ENCODE results near the gene NEURL1B.

DNA sequence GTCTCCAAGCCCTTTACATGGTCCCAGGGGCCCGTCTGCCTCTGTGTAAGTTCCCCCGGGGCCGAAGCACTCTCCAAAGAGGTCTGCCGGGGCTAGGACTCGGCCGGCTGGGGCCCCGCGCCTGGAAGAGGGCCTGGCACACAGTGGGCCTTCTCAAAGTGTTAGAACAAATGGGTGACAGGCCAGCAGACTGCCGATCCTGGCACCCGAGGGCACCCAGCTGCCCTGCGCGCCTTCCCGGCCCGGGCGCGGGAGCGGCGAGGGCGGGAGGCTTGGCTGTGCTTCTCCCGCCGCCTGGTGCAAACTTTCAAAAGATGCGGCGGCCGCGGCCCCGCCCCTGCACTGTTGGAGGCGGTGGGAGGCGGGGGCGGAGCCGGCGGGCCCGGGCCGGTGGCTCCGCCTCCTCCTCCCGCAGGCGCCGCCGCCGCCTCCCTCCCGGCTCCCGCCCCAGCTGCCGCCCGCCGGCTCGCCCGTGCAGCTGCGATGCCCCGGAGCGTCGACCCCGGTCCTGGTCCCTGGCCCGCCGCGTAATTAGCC lies at the start of gene NEURL1B:
- TF ChIP-seq EZH2 (IDR thresholded peaks at IDR 0.05; ENCODE audit: insufficient read depth, low read length) (no peak), CTCF (IDR thresholded peaks at IDR 0.05; ENCODE audit: insufficient read depth, low read depth, low read length) (no peak)
